Right atrium auricular region (tissue), 2 donors: ENCODE measurements around the gene GFRA1. TPM values are rescaled to one million over a fixed set of nuclear protein-coding genes. Genes with fewer than 3 reads are reported as not detected.

Source experiments
- DNase-seq: peaks from one replicate; pipeline ENCODE4 v3.0.0-alpha.2; 2019; ENCODE audit warnings: low spot score
- H3K27ac ChIP-seq, 2 donors: fragments of 200-600 bp; sonication (generic); 1 replicate in 1 of 2; 2 replicates in 1 of 2; pipeline ENCODE4 v1.5.1; 2016 to 2019
- H3K27me3 ChIP-seq, 2 donors: fragments of 200-600 bp; sonication (generic); one replicate each; pipeline versions ENCODE4 v1.5.1 to v1.6.0; 2017 to 2019
- H3K36me3 ChIP-seq: fragments of 200-600 bp; sonication (generic); one replicate; pipeline ENCODE4 v1.5.1; 2016
- H3K4me1 ChIP-seq, 2 donors: fragments of 200-600 bp; sonication (generic); one replicate each; pipeline versions ENCODE4 v1.5.1 to v1.6.0; 2017 to 2019
- H3K4me3 ChIP-seq, 2 donors: fragments of 200-600 bp; sonication (generic); 1 replicate in 1 of 2; 2 replicates in 1 of 2; pipeline ENCODE4 v1.5.1; 2017 to 2019; ENCODE audit warnings: mild to moderate bottlenecking in 1 of 2, moderate library complexity in 1 of 2
- H3K9me3 ChIP-seq, 2 donors: fragments of 200-600 bp; sonication (generic); one replicate each; pipeline ENCODE4 v1.5.1; 2019
- total RNA-seq, 2 donors: library from RNA; depleted of rRNA; stranded (reverse); fragments of >200 nt; gene quantifications; one replicate each; pipeline ENCODE4 v1.1.0, GENCODE V29; 2016
- TF ChIP-seq, protein P1 (sequence below), 2 donors: fragments of 200-600 bp; sonication (generic); IDR thresholded peaks; one replicate each; pipeline ENCODE4 v1.5.1; 2019; ENCODE audit warnings: antibody characterized with exemption in 2 of 2

GFRA1 gene
- total RNA-seq, 2 donors from 2014 or later: 9.1 to 18.7 TPM

DNA sequence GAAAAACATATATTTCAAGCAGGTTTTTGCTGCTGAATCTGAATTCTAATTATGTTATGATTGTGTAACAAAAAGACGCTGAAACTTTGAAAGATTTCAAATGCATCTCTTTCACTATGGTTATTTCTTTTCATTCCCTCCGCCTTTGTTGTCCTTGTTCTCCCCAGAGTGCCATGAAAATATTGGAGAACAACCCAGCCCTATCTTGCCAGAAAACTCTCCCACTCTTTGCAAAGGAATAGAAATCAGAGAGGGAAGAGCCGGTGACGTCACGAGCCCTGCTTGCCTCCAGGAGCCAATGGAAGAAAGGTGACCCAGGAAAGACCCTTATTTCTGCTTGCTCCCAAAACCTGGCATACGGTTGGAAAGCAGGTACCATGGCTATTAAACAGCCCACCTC is 3.4 kb downstream of the GFRA1 start:
- H3K27me3 ChIP-seq: peaks cover 0 to 17% of the 10 kb centered on the region in 2 donors
- no peaks in the 10 kb centered on the region for H3K36me3 ChIP-seq
- TF ChIP-seq, protein P1, sequence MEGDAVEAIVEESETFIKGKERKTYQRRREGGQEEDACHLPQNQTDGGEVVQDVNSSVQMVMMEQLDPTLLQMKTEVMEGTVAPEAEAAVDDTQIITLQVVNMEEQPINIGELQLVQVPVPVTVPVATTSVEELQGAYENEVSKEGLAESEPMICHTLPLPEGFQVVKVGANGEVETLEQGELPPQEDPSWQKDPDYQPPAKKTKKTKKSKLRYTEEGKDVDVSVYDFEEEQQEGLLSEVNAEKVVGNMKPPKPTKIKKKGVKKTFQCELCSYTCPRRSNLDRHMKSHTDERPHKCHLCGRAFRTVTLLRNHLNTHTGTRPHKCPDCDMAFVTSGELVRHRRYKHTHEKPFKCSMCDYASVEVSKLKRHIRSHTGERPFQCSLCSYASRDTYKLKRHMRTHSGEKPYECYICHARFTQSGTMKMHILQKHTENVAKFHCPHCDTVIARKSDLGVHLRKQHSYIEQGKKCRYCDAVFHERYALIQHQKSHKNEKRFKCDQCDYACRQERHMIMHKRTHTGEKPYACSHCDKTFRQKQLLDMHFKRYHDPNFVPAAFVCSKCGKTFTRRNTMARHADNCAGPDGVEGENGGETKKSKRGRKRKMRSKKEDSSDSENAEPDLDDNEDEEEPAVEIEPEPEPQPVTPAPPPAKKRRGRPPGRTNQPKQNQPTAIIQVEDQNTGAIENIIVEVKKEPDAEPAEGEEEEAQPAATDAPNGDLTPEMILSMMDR (IDR thresholded peaks at IDR 0.05): no peak
- H3K27ac ChIP-seq: no peak overlapping the region
- DNase-seq: no peak
- no peaks in the 10 kb centered on the region for H3K9me3 ChIP-seq
- H3K4me3 ChIP-seq: no peak overlapping the region
- peaks cover 0 to 33% of the 10 kb centered on the region in 2 donors for H3K4me1 ChIP-seq

DNA sequence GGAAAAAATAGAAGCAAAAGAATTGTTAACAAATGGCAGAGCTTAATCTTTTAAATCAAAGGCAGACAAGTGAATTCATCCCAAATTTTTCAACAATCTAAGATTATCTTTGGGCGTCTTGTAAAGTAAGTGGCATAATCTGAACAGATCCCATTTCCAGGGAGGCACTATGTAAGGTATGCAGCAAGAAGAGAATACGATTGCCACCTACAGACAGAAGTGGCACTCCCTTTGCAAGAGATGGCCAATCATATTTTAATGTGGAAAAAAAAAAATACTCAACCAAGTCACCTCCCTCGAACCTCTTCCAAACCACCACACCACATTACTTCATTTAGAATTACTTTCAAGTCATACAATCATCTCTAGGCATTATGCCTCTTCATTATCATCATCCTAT is 4.0 kb downstream of the GFRA1 start:
- peaks cover 0 to 31% of the 10 kb centered on the region in 2 donors for H3K4me1 ChIP-seq
- peaks cover 0 to 17% of the 10 kb centered on the region in 2 donors for H3K27me3 ChIP-seq
- no peak for DNase-seq
- H3K36me3 ChIP-seq: no peaks in the 10 kb centered on the region
- no peaks in the 10 kb centered on the region for H3K9me3 ChIP-seq
- H3K27ac ChIP-seq: no peak overlapping the region
- TF ChIP-seq, protein P1 (IDR thresholded peaks at IDR 0.05): no peak
- H3K4me3 ChIP-seq: no peak overlapping the region

DNA sequence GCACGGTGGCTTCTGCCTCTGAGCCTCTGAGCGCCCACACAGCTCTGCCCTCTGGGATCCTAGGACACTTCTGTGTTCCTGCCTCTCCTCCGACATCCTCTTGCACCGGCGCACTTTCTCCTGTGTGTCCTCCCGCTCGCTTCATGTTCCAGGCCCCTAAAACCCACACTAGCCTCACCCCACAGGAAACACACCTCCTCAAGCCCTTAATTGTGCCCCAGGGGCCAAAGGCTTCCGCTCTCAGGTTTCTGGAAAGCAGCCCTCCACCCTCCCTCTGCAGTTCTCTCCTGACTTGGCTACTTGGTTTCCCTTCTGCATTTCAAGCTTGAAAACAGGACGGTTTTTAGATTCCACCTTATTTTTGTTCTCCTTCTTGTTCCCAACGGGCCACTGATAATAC is 7.3 kb downstream of the GFRA1 start:
- no peak for DNase-seq
- H3K27ac ChIP-seq: no peak overlapping the region
- no peak overlapping the region for H3K4me3 ChIP-seq
- H3K9me3 ChIP-seq: no peaks in the 10 kb centered on the region
- TF ChIP-seq, protein P1 (IDR thresholded peaks at IDR 0.05): no peak
- peaks cover 0 to 3% of the 10 kb centered on the region in 2 donors for H3K4me1 ChIP-seq
- peaks cover 0 to 7% of the 10 kb centered on the region in 2 donors for H3K27me3 ChIP-seq
- no peaks in the 10 kb centered on the region for H3K36me3 ChIP-seq

DNA sequence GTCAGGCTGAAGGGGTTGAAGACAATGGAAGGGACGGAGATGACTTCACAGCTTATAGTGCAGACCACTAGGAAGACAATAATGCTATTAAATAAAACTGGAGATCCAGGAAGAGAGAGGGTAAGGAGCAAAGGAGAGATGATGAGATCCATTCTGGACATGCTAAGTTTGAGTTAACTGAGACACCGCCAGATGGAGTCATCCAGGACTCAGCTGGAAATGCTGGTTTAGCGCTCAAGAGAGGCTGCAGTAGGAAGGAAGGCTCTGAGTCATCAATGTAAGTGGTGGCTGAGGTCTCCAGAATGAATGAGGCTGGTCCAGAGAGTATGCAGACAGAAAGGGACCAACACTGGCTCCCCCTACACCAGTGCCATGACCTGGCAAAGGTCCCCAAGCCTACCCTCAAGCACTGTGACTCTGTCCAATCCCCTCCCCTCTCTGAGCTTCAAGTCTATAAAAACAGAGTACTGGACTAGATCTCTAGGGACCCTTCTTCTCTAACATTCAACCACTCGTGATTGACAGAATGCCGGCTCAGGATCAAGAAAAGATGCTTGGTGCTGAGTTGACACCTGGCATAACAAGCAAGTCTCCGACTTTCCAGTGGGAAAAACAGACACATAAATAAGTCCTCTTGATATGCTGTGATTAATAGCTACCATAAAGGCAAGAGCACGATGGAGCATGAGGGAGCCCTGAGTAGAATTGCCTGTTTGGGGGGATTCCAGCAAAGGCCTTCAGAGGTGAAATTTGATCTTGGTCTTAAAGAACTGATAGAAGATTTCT is 8.9 kb downstream of the GFRA1 start:
- H3K36me3 ChIP-seq: no peaks in the 10 kb centered on the region

DNA sequence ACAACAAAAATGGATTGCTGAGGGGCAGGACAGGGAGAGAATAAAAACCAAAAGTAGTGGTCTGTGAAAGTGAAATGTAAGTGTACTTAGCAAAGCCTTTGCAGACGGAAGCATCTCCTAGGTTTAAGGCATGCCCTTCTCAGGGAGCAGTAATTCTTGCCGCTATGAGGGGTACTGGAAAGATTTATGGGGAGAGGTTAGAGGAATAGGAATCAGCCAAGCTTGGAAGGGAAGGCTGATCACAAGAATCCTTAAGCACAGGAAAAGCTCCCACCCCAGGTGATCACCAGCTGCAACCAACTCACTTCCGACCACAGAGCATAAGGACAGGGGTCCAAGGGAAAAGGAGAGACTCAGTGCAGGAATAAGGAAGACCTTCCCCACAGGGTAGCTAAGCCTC is 10.3 kb downstream of the GFRA1 start:
- Histone ChIP-seq H3K9me3 (no peaks in the 10 kb centered on the region), H3K4me1 (no peaks in the 10 kb centered on the region), H3K36me3 (no peaks in the 10 kb centered on the region), H3K27ac (no peak overlapping the region), H3K27me3 (no peaks in the 10 kb centered on the region), H3K4me3 (no peak overlapping the region)
- TF ChIP-seq, protein P1 (IDR thresholded peaks at IDR 0.05): no peak
- no peak for DNase-seq

More for the DNA sequence above, 8.9 kb downstream of the GFRA1 start:
- DNase-seq: no peak
- H3K4me1 ChIP-seq: no peaks in the 10 kb centered on the region
- no peak overlapping the region for H3K4me3 ChIP-seq
- H3K27me3 ChIP-seq: no peaks in the 10 kb centered on the region
- TF ChIP-seq, protein P1 (IDR thresholded peaks at IDR 0.05): no peak
- H3K9me3 ChIP-seq: no peaks in the 10 kb centered on the region
- no peak overlapping the region for H3K27ac ChIP-seq

DNA sequence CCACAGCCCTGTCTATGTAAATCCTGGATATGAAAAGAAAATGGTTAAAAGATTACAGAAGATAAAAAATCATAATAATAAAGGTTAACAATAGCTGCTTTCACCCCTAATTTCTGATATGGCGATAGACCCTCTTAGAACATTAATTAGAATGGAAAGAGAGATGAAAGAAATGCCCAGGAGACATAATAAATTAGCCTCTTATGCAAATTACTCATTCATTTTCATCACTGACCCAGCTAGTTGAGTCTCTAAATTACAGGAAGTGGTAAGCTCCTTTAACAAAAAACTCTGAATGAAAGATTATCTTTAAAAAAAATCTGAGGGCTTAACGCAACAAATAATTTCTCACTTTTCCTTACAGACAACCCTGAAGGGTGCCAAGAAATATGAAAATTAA is 12.4 kb downstream of the GFRA1 start:
- H3K27me3 ChIP-seq: no peaks in the 10 kb centered on the region
- H3K4me3 ChIP-seq: no peak overlapping the region
- H3K27ac ChIP-seq: no peak overlapping the region
- DNase-seq: no peak
- H3K9me3 ChIP-seq: no peaks in the 10 kb centered on the region
- H3K4me1 ChIP-seq: no peaks in the 10 kb centered on the region
- no peaks in the 10 kb centered on the region for H3K36me3 ChIP-seq
- TF ChIP-seq, protein P1 (IDR thresholded peaks at IDR 0.05): no peak
